ENCODE results near the gene CFAP141. TPM values are rescaled to one million over a fixed set of nuclear protein-coding genes. Genes with fewer than 3 reads are reported as not detected.
A peak's percentile ranks its signal among the peaks of the same experiment; 100 is the strongest.

Gene CFAP141
- total RNA-seq, 2 donors from 2014 or later = not detected

GRCh38 chr1:154198756-154199562 lies 7.2 kb downstream of the CFAP141 start:
- H3K4me1 Mint-ChIP-seq = no peaks in the 10 kb centered on the region

GRCh38 chr1:154193821-154194220 lies 12.3 kb downstream of the CFAP141 start:
- WGBS, 2 experiments (ENCODE audit: insufficient coverage in 1 of 2, insufficient read length in 1 of 2) = 82 to 84% methylated on average over 6 to 8 of the region's 8 CpGs
- H3K4me3 Mint-ChIP-seq = no peak overlapping the region
- Histone ChIP-seq H3K9me3 (ENCODE audit: control insufficient read depth, low read length) (no peaks in the 10 kb centered on the region), H3K27me3 (ENCODE audit: control insufficient read depth, insufficient read depth, low read length, poor library complexity, severe bottlenecking) (peaks cover 22% of the 10 kb centered on the region), H3K4me1 (ENCODE audit: control insufficient read depth, insufficient read depth, low read length) (peaks cover 9% of the 10 kb centered on the region), H3K36me3 (ENCODE audit: control insufficient read depth, insufficient read depth, low read length) (no peaks in the 10 kb centered on the region), H3K9ac (ENCODE audit: extremely low read depth, low read length, poor library complexity, severe bottlenecking) (no peak overlapping the region), H3K27ac (ENCODE audit: low read depth, low read length) (no peak overlapping the region), H3K4me3 (ENCODE audit: low read length) (no peak overlapping the region)
- H3K4me1 Mint-ChIP-seq = peaks cover 7% of the 10 kb centered on the region
- H3K36me3 Mint-ChIP-seq (ENCODE audit: low read depth) = no peaks in the 10 kb centered on the region
- TF ChIP-seq, protein P1, sequence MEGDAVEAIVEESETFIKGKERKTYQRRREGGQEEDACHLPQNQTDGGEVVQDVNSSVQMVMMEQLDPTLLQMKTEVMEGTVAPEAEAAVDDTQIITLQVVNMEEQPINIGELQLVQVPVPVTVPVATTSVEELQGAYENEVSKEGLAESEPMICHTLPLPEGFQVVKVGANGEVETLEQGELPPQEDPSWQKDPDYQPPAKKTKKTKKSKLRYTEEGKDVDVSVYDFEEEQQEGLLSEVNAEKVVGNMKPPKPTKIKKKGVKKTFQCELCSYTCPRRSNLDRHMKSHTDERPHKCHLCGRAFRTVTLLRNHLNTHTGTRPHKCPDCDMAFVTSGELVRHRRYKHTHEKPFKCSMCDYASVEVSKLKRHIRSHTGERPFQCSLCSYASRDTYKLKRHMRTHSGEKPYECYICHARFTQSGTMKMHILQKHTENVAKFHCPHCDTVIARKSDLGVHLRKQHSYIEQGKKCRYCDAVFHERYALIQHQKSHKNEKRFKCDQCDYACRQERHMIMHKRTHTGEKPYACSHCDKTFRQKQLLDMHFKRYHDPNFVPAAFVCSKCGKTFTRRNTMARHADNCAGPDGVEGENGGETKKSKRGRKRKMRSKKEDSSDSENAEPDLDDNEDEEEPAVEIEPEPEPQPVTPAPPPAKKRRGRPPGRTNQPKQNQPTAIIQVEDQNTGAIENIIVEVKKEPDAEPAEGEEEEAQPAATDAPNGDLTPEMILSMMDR (conservative IDR thresholded peaks at IDR 0.05) = no peak
- H3K27ac Mint-ChIP-seq = no peak overlapping the region
- H3K9me3 Mint-ChIP-seq = no peaks in the 10 kb centered on the region
- peaks cover 35% of the 10 kb centered on the region for H3K27me3 Mint-ChIP-seq (ENCODE audit: insufficient read depth)
- no peak for DNase-seq

More at GRCh38 chr1:154198756-154199562, 7.2 kb downstream of the CFAP141 start:
- Histone ChIP-seq H3K27ac (ENCODE audit: low read depth, low read length) (no peak overlapping the region), H3K4me1 (ENCODE audit: control insufficient read depth, insufficient read depth, low read length) (no peaks in the 10 kb centered on the region), H3K36me3 (ENCODE audit: control insufficient read depth, insufficient read depth, low read length) (no peaks in the 10 kb centered on the region), H3K9me3 (ENCODE audit: control insufficient read depth, low read length) (no peaks in the 10 kb centered on the region), H3K27me3 (ENCODE audit: control insufficient read depth, insufficient read depth, low read length, poor library complexity, severe bottlenecking) (peaks cover 10% of the 10 kb centered on the region), H3K4me3 (ENCODE audit: low read length) (no peak overlapping the region), H3K9ac (ENCODE audit: extremely low read depth, low read length, poor library complexity, severe bottlenecking) (no peak overlapping the region)
- H3K27ac Mint-ChIP-seq = no peak overlapping the region
- WGBS, 2 experiments (ENCODE audit: insufficient coverage in 1 of 2, insufficient read length in 1 of 2) = 24% methylated on average over 5 of the region's 5 CpGs; no CpG with 5 or more reads in 1 of the 2 experiments
- H3K4me3 Mint-ChIP-seq = no peak overlapping the region
- TF ChIP-seq, protein P1 (conservative IDR thresholded peaks at IDR 0.05) = peak; percentile 74
- H3K27me3 Mint-ChIP-seq (ENCODE audit: insufficient read depth) = peaks cover 12% of the 10 kb centered on the region
- peak; percentile 80 for DNase-seq
- no peaks in the 10 kb centered on the region for H3K36me3 Mint-ChIP-seq (ENCODE audit: low read depth)
- H3K9me3 Mint-ChIP-seq = no peaks in the 10 kb centered on the region

GRCh38 chr1:154192476-154192875 lies 13.7 kb downstream of the CFAP141 start:
- no peaks in the 10 kb centered on the region for H3K9me3 ChIP-seq (ENCODE audit: control insufficient read depth, low read length)
- peaks cover 22% of the 10 kb centered on the region for H3K27me3 ChIP-seq (ENCODE audit: control insufficient read depth, insufficient read depth, low read length, poor library complexity, severe bottlenecking)
- TF ChIP-seq, protein P1 (conservative IDR thresholded peaks at IDR 0.05) = no peak
- H3K9ac ChIP-seq (ENCODE audit: extremely low read depth, low read length, poor library complexity, severe bottlenecking) = no peak overlapping the region
- no peak overlapping the region for H3K4me3 Mint-ChIP-seq
- no peak for DNase-seq
- H3K9me3 Mint-ChIP-seq = no peaks in the 10 kb centered on the region
- peaks cover 9% of the 10 kb centered on the region for H3K4me1 ChIP-seq (ENCODE audit: control insufficient read depth, insufficient read depth, low read length)
- H3K36me3 ChIP-seq (ENCODE audit: control insufficient read depth, insufficient read depth, low read length) = no peaks in the 10 kb centered on the region
- H3K27me3 Mint-ChIP-seq (ENCODE audit: insufficient read depth) = peaks cover 33% of the 10 kb centered on the region
- no peak overlapping the region for H3K4me3 ChIP-seq (ENCODE audit: low read length)
- H3K27ac ChIP-seq (ENCODE audit: low read depth, low read length) = peak overlapping the region; percentile 70
- no peaks in the 10 kb centered on the region for H3K36me3 Mint-ChIP-seq (ENCODE audit: low read depth)
- no peak overlapping the region for H3K27ac Mint-ChIP-seq
- H3K4me1 Mint-ChIP-seq = peaks cover 11% of the 10 kb centered on the region
- WGBS, 2 experiments (ENCODE audit: insufficient coverage in 1 of 2, insufficient read length in 1 of 2) = 71% methylated on average over 3 of the region's 3 CpGs; no CpG with 5 or more reads in 1 of the 2 experiments

Measured in endodermal cell (in vitro differentiated cells).